ENCODE results near the gene ANKEF1.

- TF ChIP-seq CTCF (IDR thresholded peaks at IDR 0.05; ENCODE audit: low read length) (no peak), EZH2 (IDR thresholded peaks at IDR 0.05; ENCODE audit: borderline replicate concordance, low read length) (no peak)
Observed at GRCh38 chr20:9989066-9989724, 45.6 kb upstream of the ANKEF1 start.

All from OCI-LY1 (cell line).